GM12878 (cell line): ENCODE measurements around the gene TOP3A.

Experiments
- JUND ChIP-seq: IDR thresholded peaks from 2 replicates; pipeline ENCODE4 v1.6.1; 2012; ENCODE audit warnings: low read depth, mild to moderate bottlenecking, low read length, improper control_type of control experiment, moderate library complexity
- KAT2A ChIP-seq: conservative IDR thresholded peaks from 2 replicates; pipeline ENCODE4 v1.6.1; 2011; ENCODE audit warnings: low read depth, low read length; ENCODE audit not compliant: control insufficient read depth

DNA sequence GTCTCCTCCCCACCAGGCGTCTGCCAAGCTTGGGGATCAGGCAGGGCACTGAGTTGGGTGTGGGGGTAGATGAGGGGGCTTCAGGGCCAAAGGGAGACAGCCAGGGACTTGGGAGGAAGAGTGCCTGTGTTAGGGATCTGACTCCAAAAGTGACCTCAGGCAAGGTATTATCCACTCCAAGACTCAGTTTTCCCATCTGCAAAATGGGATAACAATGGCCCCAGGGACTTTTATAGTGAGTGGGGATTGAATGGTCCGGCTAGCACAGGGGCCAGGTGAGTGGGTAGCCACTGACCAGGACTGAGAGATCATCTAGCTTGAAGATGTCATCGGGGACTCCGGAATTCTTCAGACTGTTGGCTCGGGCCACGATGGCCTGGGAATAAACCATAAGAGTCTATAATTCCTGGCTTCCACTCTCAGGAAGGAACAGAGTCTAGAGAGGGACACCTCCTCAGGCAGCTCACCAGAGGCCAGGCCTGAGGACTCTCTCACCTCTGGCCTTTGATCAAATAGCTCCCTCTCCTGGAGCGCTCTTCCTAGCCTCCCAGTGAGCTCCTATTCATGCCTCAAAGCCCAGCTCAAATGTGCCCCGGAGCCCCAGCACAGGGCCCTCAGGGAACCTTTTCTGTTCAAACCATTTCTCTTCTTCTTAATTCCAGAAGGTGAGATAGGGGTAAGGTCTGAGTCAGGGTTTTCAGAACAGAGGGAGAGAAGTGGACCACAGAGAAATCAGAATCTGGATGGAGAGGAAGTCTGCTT lies 59.7 kb downstream of the TOP3A start:
- TF ChIP-seq JUND (no peak), KAT2A (no peak)
